Trophoblast cell (in vitro differentiated cells and primary cell): ENCODE measurements around the gene CSPG5.

ENCODE experiments used
- DNase-seq, 2 donors: peaks; one replicate each; pipeline ENCODE4 v3.0.0-alpha.2; 2016
- H2AFZ ChIP-seq: 2 replicates; pipeline ENCODE4 v1.6.1; 2013; ENCODE audit warnings: low read length, moderate library complexity, mild to moderate bottlenecking; ENCODE audit not compliant: insufficient read depth, poor library complexity
- H2AK5ac ChIP-seq: 2 replicates; pipeline ENCODE4 v1.6.1; 2013; ENCODE audit warnings: mild to moderate bottlenecking, low read length
- H2BK120ac ChIP-seq: 2 replicates; pipeline ENCODE4 v1.6.1; 2013; ENCODE audit warnings: low read length, mild to moderate bottlenecking, moderate library complexity; ENCODE audit not compliant: insufficient read depth, poor library complexity
- H2BK12ac ChIP-seq: 2 replicates; pipeline ENCODE4 v1.6.1; 2013; ENCODE audit warnings: mild to moderate bottlenecking, low read length, moderate library complexity
- H2BK5ac ChIP-seq: 2 replicates; pipeline ENCODE4 v1.6.1; 2013; ENCODE audit warnings: low read length, low read depth, moderate library complexity, mild to moderate bottlenecking; ENCODE audit not compliant: poor library complexity
- H3K14ac ChIP-seq: 2 replicates; pipeline ENCODE4 v1.6.1; 2013; ENCODE audit warnings: mild to moderate bottlenecking, low read length
- H3K18ac ChIP-seq: 2 replicates; pipeline ENCODE4 v1.6.1; 2013; ENCODE audit warnings: mild to moderate bottlenecking, low read length
- H3K23ac ChIP-seq: 2 replicates; pipeline ENCODE4 v1.6.1; 2013; ENCODE audit warnings: low read length
- H3K27ac ChIP-seq: 2 replicates; pipeline ENCODE4 v1.5.1; 2013; ENCODE audit warnings: low read depth, mild to moderate bottlenecking, inconsistent platforms, low read length, moderate library complexity
- H3K27me3 ChIP-seq: 2 replicates; pipeline ENCODE4 v1.6.1; 2013; ENCODE audit warnings: inconsistent platforms, mild to moderate bottlenecking, low read length, moderate library complexity; ENCODE audit not compliant: insufficient read depth
- H3K36me3 ChIP-seq, 2 experiments: 1 replicate in 1 of 2; 2 replicates in 1 of 2; pipeline ENCODE4 v1.6.1; 2013; ENCODE audit warnings: low read length in 2 of 2, mild to moderate bottlenecking in 2 of 2, moderate library complexity in 1 of 2; ENCODE audit not compliant: insufficient read depth in 2 of 2, control insufficient read depth in 1 of 2
- H3K4ac ChIP-seq: 2 replicates; pipeline ENCODE4 v1.6.1; 2013; ENCODE audit warnings: low read depth, mild to moderate bottlenecking, low read length, moderate library complexity
- H3K4me1 ChIP-seq, 2 experiments: 1 replicate in 1 of 2; 2 replicates in 1 of 2; pipeline ENCODE4 v1.6.1; 2013; ENCODE audit warnings: low read length in 2 of 2, mild to moderate bottlenecking in 2 of 2, moderate library complexity in 1 of 2; ENCODE audit not compliant: insufficient read depth in 2 of 2, control insufficient read depth in 1 of 2
- H3K4me2 ChIP-seq: 2 replicates; pipeline ENCODE4 v1.6.1; 2013; ENCODE audit warnings: inconsistent platforms, mild to moderate bottlenecking, low read length, moderate library complexity
- H3K4me3 ChIP-seq: 2 replicates; pipeline ENCODE4 v1.5.1; 2013; ENCODE audit warnings: mild to moderate bottlenecking, low read depth, low read length, inconsistent platforms
- H3K79me1 ChIP-seq: one replicate; pipeline ENCODE4 v1.6.1; 2013; ENCODE audit warnings: low read length
- H3K79me2 ChIP-seq: 2 replicates; pipeline ENCODE4 v1.6.1; 2013; ENCODE audit warnings: low read length, mild to moderate bottlenecking; ENCODE audit not compliant: control insufficient read depth, insufficient read depth, poor library complexity
- H3K9ac ChIP-seq: 2 replicates; pipeline ENCODE4 v1.6.1; 2013; ENCODE audit warnings: mild to moderate bottlenecking, low read length
- H3K9me3 ChIP-seq: 2 replicates; pipeline ENCODE4 v1.6.1; 2013; ENCODE audit warnings: low read depth, mild to moderate bottlenecking, control low read depth, inconsistent platforms, low read length; ENCODE audit not compliant: insufficient read depth
- H4K12ac ChIP-seq: 2 replicates; pipeline ENCODE4 v1.6.1; 2013; ENCODE audit warnings: low read depth, mild to moderate bottlenecking, low read length, moderate library complexity
- H4K8ac ChIP-seq: 2 replicates; pipeline ENCODE4 v1.6.1; 2013; ENCODE audit warnings: low read depth, mild to moderate bottlenecking, low read length, moderate library complexity
- H4K91ac ChIP-seq: one replicate; pipeline ENCODE4 v1.6.1; 2013; ENCODE audit warnings: low read depth, mild to moderate bottlenecking, low read length, moderate library complexity
- WGBS: extraction: QIAGEN DNeasy Blood & Tissue Kit; methylation state at CpG from one replicate; pipeline ENCODE4 v1.1.7; 2013; ENCODE audit warnings: missing lambda C conversion rate; ENCODE audit not compliant: insufficient read length, insufficient coverage; ENCODE audit errors: extremely low coverage; 5-methylcytosine and 5-hydroxymethylcytosine counted together

CSPG5 gene

DNA sequence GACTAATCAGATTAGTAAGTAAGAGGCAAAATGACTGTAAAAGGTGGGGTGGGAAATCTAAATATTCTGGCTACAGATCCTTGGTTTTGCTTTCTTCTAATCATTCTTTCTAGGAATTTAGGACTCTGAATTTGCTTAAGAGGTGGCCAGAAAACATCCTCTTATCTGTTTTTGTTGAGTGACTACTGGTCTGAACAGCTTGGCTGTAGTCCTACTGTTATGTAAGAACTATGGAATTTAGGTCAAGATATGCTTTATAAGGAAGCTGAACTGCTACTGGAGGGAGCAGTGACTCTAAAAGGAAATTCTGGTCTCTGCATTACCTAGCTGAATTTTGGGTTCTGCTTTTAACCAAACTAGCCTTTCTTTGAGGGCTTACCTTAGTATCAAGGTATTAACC lies 33.5 kb upstream of the CSPG5 start:
- no peak overlapping the region for H3K23ac ChIP-seq
- H3K9me3 ChIP-seq = no peaks in the 10 kb centered on the region
- H4K8ac ChIP-seq = no peak overlapping the region
- H3K4me1 ChIP-seq = peaks cover 3 to 5% of the 10 kb centered on the region in 2 experiments
- peaks cover 3% of the 10 kb centered on the region for H3K79me1 ChIP-seq
- H2AFZ ChIP-seq = no peak overlapping the region
- H2BK120ac ChIP-seq = no peak overlapping the region
- no peak overlapping the region for H2AK5ac ChIP-seq
- peaks cover 15 to 21% of the 10 kb centered on the region in 2 experiments for H3K36me3 ChIP-seq
- peak; percentile 4 to 76 for DNase-seq
- H2BK5ac ChIP-seq = no peak overlapping the region
- no peak overlapping the region for H4K91ac ChIP-seq
- H3K27me3 ChIP-seq = no peaks in the 10 kb centered on the region
- no peak overlapping the region for H3K4me3 ChIP-seq
- no peaks in the 10 kb centered on the region for H3K79me2 ChIP-seq
- no peak overlapping the region for H3K14ac ChIP-seq
- H3K4ac ChIP-seq = no peak overlapping the region
- H3K27ac ChIP-seq = peak overlapping the region; percentile 27
- no peak overlapping the region for H2BK12ac ChIP-seq
- no peak overlapping the region for H3K4me2 ChIP-seq
- H3K9ac ChIP-seq = no peak overlapping the region
- H4K12ac ChIP-seq = no peak overlapping the region
- no peak overlapping the region for H3K18ac ChIP-seq

DNA sequence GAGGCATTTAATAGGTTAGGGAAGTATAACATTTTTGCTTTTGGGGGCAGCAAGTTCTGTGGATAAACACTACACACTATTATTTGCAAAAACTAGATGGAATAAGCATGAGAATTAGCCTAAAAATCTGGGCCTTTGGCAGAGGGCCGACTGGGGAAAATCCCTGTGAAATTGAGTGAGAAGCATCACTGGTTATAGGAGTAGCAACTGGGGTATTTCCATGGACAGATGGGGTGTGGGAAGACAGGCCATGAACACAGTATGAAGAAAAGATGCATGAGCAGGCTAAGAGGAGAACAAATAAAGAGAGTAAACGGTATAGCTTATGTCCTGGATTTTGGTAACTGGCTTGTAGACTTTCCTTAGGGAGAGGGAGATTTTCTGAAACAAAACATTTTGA lies 32.9 kb upstream of the CSPG5 start:
- no peaks in the 10 kb centered on the region for H3K27me3 ChIP-seq
- H3K36me3 ChIP-seq = peaks cover 18 to 21% of the 10 kb centered on the region in 2 experiments
- WGBS = no CpG with 5 or more reads among the region's 2 CpGs
- no peak overlapping the region for H2BK12ac ChIP-seq
- no peaks in the 10 kb centered on the region for H3K79me2 ChIP-seq
- H3K9ac ChIP-seq = no peak overlapping the region
- DNase-seq = no peak
- no peak overlapping the region for H2BK5ac ChIP-seq
- no peak overlapping the region for H4K12ac ChIP-seq
- peaks cover 3 to 5% of the 10 kb centered on the region in 2 experiments for H3K4me1 ChIP-seq
- H3K18ac ChIP-seq = no peak overlapping the region
- no peak overlapping the region for H2AK5ac ChIP-seq
- H3K23ac ChIP-seq = no peak overlapping the region
- no peak overlapping the region for H4K91ac ChIP-seq
- H3K4me2 ChIP-seq = no peak overlapping the region
- no peak overlapping the region for H4K8ac ChIP-seq
- no peak overlapping the region for H3K4ac ChIP-seq
- H3K79me1 ChIP-seq = peaks cover 3% of the 10 kb centered on the region
- no peaks in the 10 kb centered on the region for H3K9me3 ChIP-seq
- H2AFZ ChIP-seq = no peak overlapping the region
- H3K14ac ChIP-seq = no peak overlapping the region
- H3K4me3 ChIP-seq = no peak overlapping the region
- H2BK120ac ChIP-seq = no peak overlapping the region
- H3K27ac ChIP-seq = peak overlapping the region; percentile 26

DNA sequence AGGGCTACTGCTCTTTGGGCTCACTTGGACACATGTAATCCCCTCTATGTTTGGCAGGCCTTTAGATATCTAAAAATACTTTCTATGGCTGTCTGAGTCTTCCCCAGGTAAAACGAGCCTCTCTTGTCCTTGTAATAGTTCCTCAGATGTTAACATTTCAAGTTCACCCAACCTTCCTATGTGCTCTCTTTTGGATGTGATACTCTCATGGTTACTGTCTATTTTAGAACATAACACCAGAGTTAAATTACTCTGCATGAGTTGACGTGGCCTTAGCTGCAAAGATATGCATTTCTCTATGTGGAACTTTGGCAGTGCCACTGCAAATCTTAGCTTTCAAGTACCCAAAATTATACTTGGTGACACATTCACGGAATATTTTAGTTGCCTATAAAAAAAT lies 31.9 kb upstream of the CSPG5 start:
- Histone ChIP-seq H4K91ac (no peak overlapping the region), H4K8ac (no peak overlapping the region), H3K9ac (no peak overlapping the region), H3K27me3 (no peaks in the 10 kb centered on the region), H3K4me1 (peaks cover 3 to 5% of the 10 kb centered on the region in 2 experiments), H2AK5ac (no peak overlapping the region), H3K23ac (no peak overlapping the region), H3K4me2 (no peak overlapping the region), H3K4ac (no peak overlapping the region), H3K79me2 (no peaks in the 10 kb centered on the region), H2BK120ac (no peak overlapping the region), H3K27ac (no peak overlapping the region), H2BK12ac (no peak overlapping the region), H3K36me3 (peaks cover 18 to 25% of the 10 kb centered on the region in 2 experiments), H3K4me3 (no peak overlapping the region), H3K14ac (no peak overlapping the region), H3K18ac (no peak overlapping the region), H2AFZ (no peak overlapping the region), H4K12ac (no peak overlapping the region), H2BK5ac (no peak overlapping the region), H3K9me3 (no peaks in the 10 kb centered on the region), H3K79me1 (peaks cover 3% of the 10 kb centered on the region)
- DNase-seq = no peak
- WGBS = no CpG with 5 or more reads among the region's 3 CpGs

DNA sequence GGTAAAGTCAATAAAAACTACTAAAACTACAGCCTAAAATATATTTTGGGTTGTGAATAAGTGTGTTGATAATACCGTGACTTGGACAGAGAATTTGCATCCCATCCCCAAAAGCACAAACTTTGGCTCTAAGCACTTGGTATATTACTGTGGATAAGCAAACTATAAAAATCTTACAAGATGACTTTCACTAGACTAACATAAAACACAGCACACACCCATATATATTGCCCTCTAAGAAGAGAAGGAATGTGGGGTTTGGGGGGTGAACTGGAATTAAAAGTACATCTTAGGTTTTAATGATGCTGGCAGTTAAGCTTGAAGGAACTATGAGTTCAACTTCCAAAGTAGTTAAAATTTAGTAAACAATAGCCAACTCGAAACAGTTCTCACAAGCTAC lies 28.7 kb upstream of the CSPG5 start:
- Histone ChIP-seq H2BK12ac (no peak overlapping the region), H3K4me3 (no peak overlapping the region), H3K27ac (no peak overlapping the region), H3K14ac (no peak overlapping the region), H3K79me2 (no peaks in the 10 kb centered on the region), H3K27me3 (no peaks in the 10 kb centered on the region), H3K9me3 (no peaks in the 10 kb centered on the region), H3K4ac (no peak overlapping the region), H2BK120ac (no peak overlapping the region), H4K8ac (no peak overlapping the region), H2BK5ac (no peak overlapping the region), H3K36me3 (peaks cover 24 to 30% of the 10 kb centered on the region in 2 experiments), H3K79me1 (peaks cover 3% of the 10 kb centered on the region), H4K12ac (no peak overlapping the region), H3K9ac (no peak overlapping the region), H3K23ac (no peak overlapping the region), H3K18ac (no peak overlapping the region), H4K91ac (no peak overlapping the region), H3K4me2 (no peak overlapping the region), H2AK5ac (no peak overlapping the region), H3K4me1 (peaks cover 0 to 5% of the 10 kb centered on the region in 2 experiments), H2AFZ (no peak overlapping the region)
- no CpG with 5 or more reads among the region's 2 CpGs for WGBS
- DNase-seq = no peak
